Breast epithelium (tissue), 4 donors: Measurements from ENCODE around the gene PLD1. TPM values are rescaled to one million over a fixed set of nuclear protein-coding genes. Genes with fewer than 3 reads are reported as not detected.

Source experiments
- DNase-seq, 2 donors: peaks; one replicate each; pipeline ENCODE4 v3.0.0-alpha.2; 2019; ENCODE audit warnings: low spot score in 2 of 2
- H3K27ac ChIP-seq, 2 donors: fragments of 200-600 bp; sonication (generic) in 1 of 2; one replicate each; pipeline ENCODE4 v1.5.1; 2016 to 2019; ENCODE audit warnings: mild to moderate bottlenecking in 1 of 2
- H3K27me3 ChIP-seq, 2 donors: fragments of 200-600 bp; sonication (generic) in 1 of 2; one replicate each; pipeline versions ENCODE4 v1.5.1 to v1.6.0; 2017 to 2019; ENCODE audit warnings: control low read depth in 1 of 2, mild to moderate bottlenecking in 1 of 2
- H3K36me3 ChIP-seq: fragments of 200-600 bp; one replicate; pipeline ENCODE4 v1.5.1; 2019
- H3K4me1 ChIP-seq, 2 donors: fragments of 200-600 bp; sonication (generic); one replicate each; pipeline ENCODE4 v1.5.1; 2016 to 2019; ENCODE audit warnings: control low read depth in 1 of 2
- H3K4me3 ChIP-seq, 3 donors: fragments of 200-600 bp; sonication (generic); 1 replicate in 2 of 3; 2 replicates in 1 of 3; pipeline ENCODE4 v1.5.1; 2016 to 2019; ENCODE audit warnings: mild to moderate bottlenecking in 3 of 3, moderate library complexity in 2 of 3
- H3K9me3 ChIP-seq, 2 donors: fragments of 200-600 bp; sonication (generic) in 1 of 2; one replicate each; pipeline ENCODE4 v1.5.1; 2016 to 2019; ENCODE audit warnings: control low read depth in 1 of 2
- POLR2A ChIP-seq: fragments of 450-650 bp; IDR thresholded peaks from one replicate; pipeline ENCODE4 v1.6.1; 2016; ENCODE audit warnings: antibody characterized with exemption, mild to moderate bottlenecking, moderate library complexity
- POLR2AphosphoS5 ChIP-seq, 3 donors: sonication (generic); formaldehyde crosslinking; IDR thresholded peaks; one replicate each; pipeline ENCODE4 v1.6.1; 2017; ENCODE audit warnings: antibody characterized with exemption in 3 of 3
- intact Hi-C: fragments of 100-400 bp; cut with DNase I; formaldehyde crosslinking; loops from one replicate; pipeline ENCODE4 v1.15.1; 2023; ENCODE audit warnings: low total_unique reads
- total RNA-seq, 3 donors: library from RNA; depleted of rRNA; stranded (reverse); fragments of >200 nt; gene quantifications; one replicate each; pipeline ENCODE4 v1.1.0, GENCODE V29; 2016
- TF ChIP-seq, protein P1 (sequence below), 3 donors: fragments of 450-650 bp; IDR thresholded peaks; one replicate each; pipeline ENCODE4 v1.5.1; 2016 to 2017; ENCODE audit warnings: antibody characterized with exemption in 3 of 3, mild to moderate bottlenecking in 3 of 3, moderate library complexity in 3 of 3

PLD1 gene
- total RNA-seq, 3 donors from 2014 or later = 21.1 to 36.9 (median 24.9) TPM

DNA sequence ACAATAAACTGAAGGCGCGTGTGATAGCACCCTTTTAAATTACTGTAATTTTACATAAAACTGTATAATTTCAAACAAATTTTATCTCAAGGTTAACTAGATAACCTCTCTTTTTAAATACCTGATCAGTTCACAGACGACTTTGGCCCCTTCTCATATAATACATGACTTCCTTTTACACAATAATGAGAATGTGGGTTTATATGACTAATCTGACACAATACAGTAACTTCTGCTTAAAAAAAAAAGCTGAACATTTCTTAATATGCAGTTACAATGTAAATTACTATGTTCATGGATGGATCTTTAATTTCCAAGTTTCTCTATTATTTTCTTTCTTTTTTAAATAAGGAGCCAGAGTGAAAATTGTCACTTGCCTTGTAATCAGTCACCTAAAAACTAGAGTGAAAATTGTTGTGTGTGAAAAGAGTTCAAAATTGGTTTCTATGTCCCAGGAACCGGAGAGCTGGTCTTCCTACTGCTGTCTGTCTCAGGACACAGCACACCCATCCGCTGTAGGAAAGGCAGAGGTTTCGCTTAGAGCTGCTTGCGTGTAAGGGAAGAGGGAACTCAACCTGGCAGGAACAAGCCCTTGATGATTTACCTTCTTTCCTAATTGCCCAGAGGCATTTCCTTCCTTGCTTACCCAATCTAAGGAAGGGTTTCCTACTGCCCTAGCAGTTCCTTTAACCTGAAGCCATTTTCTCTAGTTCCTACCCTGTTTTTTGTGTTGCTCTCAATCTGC, 33.3 kb downstream of the PLD1 start:
- TF ChIP-seq POLR2AphosphoS5 (IDR thresholded peaks at IDR 0.05) (no peak), POLR2A (no peak)
- TF ChIP-seq, protein P1, sequence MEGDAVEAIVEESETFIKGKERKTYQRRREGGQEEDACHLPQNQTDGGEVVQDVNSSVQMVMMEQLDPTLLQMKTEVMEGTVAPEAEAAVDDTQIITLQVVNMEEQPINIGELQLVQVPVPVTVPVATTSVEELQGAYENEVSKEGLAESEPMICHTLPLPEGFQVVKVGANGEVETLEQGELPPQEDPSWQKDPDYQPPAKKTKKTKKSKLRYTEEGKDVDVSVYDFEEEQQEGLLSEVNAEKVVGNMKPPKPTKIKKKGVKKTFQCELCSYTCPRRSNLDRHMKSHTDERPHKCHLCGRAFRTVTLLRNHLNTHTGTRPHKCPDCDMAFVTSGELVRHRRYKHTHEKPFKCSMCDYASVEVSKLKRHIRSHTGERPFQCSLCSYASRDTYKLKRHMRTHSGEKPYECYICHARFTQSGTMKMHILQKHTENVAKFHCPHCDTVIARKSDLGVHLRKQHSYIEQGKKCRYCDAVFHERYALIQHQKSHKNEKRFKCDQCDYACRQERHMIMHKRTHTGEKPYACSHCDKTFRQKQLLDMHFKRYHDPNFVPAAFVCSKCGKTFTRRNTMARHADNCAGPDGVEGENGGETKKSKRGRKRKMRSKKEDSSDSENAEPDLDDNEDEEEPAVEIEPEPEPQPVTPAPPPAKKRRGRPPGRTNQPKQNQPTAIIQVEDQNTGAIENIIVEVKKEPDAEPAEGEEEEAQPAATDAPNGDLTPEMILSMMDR (IDR thresholded peaks at IDR 0.05) = no peak
- Histone ChIP-seq H3K4me1 (no peaks in the 10 kb centered on the region), H3K27me3 (no peaks in the 10 kb centered on the region), H3K9me3 (no peaks in the 10 kb centered on the region), H3K27ac (peak overlapping the region; percentile 58 to 65), H3K4me3 (no peak overlapping the region), H3K36me3 (no peaks in the 10 kb centered on the region)
- intact Hi-C loops = no loop called here
- no peak for DNase-seq

DNA sequence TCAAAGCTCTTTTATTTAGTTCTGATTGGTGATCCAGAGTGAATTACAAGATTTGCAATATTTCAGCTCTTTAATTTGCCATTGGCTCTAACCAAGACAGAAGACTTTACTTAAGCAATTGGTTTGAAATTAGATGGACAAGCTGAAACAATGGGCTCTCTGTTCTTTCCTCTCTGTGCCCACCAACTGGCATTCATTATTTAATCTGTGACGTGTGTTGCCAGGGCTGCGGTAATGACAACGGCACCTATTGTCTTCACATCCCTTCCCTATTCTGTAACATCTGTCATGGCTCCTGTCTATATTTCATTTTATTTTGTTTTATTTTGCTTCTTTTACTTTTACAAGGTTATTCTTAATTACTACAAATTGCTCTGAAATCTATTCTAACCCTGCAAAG, 33.9 kb downstream of the PLD1 start:
- H3K27ac ChIP-seq = peak overlapping the region; percentile 32 to 58
- H3K36me3 ChIP-seq = no peaks in the 10 kb centered on the region
- DNase-seq = peak in 1 of 2 donors; percentile 63
- H3K4me3 ChIP-seq = no peak overlapping the region
- H3K4me1 ChIP-seq = no peaks in the 10 kb centered on the region
- TF ChIP-seq, protein P1 (IDR thresholded peaks at IDR 0.05) = no peak
- TF ChIP-seq POLR2A = no peak
- TF ChIP-seq POLR2AphosphoS5 (IDR thresholded peaks at IDR 0.05) = no peak
- H3K27me3 ChIP-seq = no peaks in the 10 kb centered on the region
- intact Hi-C loops = no loop called here
- no peaks in the 10 kb centered on the region for H3K9me3 ChIP-seq

DNA sequence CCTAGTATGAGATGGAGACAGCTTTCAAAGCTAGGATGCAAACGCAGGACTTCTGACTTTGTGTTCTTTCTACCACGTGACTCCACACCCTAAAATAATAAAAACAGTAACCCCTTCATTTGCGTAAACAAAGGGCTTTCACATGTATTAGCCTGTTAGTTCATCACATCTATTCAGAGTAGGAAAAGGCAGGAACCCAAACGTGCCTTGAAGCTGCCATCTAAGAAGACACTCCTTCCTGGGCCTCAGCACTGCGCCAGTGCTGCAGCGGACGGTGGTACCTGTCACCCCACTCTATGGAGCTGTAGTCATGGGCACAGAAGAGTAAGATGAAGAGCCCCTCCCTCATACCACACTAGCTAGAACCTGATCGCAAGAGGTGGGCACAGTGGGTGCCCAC, 34.3 kb downstream of the PLD1 start:
- intact Hi-C loops = no loop called here
- DNase-seq = no peak
- Histone ChIP-seq H3K9me3 (no peaks in the 10 kb centered on the region), H3K27ac (peak overlapping the region; percentile 32 to 58), H3K4me1 (no peaks in the 10 kb centered on the region), H3K36me3 (no peaks in the 10 kb centered on the region), H3K4me3 (no peak overlapping the region), H3K27me3 (no peaks in the 10 kb centered on the region)
- TF ChIP-seq POLR2AphosphoS5 (IDR thresholded peaks at IDR 0.05) (no peak), POLR2A (no peak)
- TF ChIP-seq, protein P1 (IDR thresholded peaks at IDR 0.05) = no peak

DNA sequence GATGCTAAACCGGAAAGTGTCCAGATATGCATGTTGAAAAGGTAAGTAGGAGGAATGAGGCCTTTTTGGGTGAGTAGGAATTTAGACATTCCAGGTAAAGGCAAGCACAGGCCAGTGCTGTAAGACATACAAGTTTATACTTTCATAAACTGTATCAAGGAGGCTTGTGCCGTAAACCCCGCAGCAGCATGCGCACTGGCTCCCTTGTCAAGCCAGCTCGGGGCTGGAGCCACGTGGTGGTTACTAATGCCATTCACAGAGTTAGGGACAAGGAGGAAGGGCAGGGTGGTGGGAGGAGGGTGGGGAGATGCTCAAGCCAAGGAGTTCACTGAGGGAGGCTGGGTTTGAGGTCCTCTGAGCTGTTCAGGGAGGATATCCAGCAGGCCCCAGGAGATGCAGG, 35.8 kb downstream of the PLD1 start:
- intact Hi-C loops = no loop called here
- Histone ChIP-seq H3K4me3 (no peak overlapping the region), H3K9me3 (no peaks in the 10 kb centered on the region), H3K36me3 (no peaks in the 10 kb centered on the region), H3K4me1 (no peaks in the 10 kb centered on the region), H3K27me3 (no peaks in the 10 kb centered on the region), H3K27ac (peak overlapping the region in 1 of 2 donors; percentile 66)
- DNase-seq = no peak
- TF ChIP-seq, protein P1 (IDR thresholded peaks at IDR 0.05) = no peak

DNA sequence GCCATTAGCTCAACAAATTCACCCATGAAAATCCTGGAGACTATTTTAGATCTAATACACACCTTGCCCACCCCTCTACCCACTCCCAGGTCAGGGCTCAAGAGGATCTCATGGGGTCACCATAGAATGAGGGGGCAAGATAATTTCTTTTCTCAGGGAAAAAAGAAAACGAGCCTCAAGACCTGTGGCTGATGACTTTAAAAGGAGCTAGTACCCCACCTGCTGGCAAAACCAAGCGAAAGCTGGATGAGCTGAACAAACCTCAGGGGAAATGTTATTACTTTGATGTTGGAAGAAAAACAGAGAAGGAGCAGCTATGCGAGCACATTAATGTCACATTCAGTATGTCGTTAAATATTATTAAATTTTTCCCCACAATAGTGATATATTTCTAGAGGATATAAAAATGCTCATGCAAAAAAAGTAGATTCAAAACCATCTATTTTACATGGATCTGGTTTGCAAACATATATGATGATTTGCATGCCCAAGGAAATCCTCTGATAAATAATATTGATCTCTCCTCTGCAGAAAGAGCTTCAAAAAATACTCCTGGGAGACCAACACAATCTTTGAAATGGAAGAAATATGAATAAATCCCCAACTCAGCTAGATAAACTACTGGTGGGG, 37.7 kb downstream of the PLD1 start:
- intact Hi-C loops = no loop called here
- TF ChIP-seq POLR2AphosphoS5 (IDR thresholded peaks at IDR 0.05) (no peak), POLR2A (no peak)
- TF ChIP-seq, protein P1 (IDR thresholded peaks at IDR 0.05) = peak; percentile 27 to 71 (median 61)
- no peaks in the 10 kb centered on the region for H3K4me1 ChIP-seq
- no peaks in the 10 kb centered on the region for H3K27me3 ChIP-seq
- peak overlapping the region; percentile 27 to 81 for H3K27ac ChIP-seq
- no peaks in the 10 kb centered on the region for H3K36me3 ChIP-seq
- H3K9me3 ChIP-seq = no peaks in the 10 kb centered on the region
- no peak for DNase-seq
- no peak overlapping the region for H3K4me3 ChIP-seq
